HCT116 (cell line): Measurements from ENCODE around the gene COX18. TPM values are rescaled to one million over a fixed set of nuclear protein-coding genes. Genes with fewer than 3 reads are reported as not detected.

Experiments used
- ATAC-seq: fragments of 200-7000 bp; cut with Tn5 transposase; 2 replicates; pipeline ENCODE4 v1.9.1; 2020; ENCODE audit warnings: mild to moderate bottlenecking, moderate library complexity
- BruUV-seq: library from RNA; stranded (reverse); fragments of 400-500 nt; replicated peaks from 2 replicates; lab custom pipeline; 2021; lab: Mats Ljungman, UMichigan
- CTCF ChIA-PET: fragments of 300-600 bp; sonication (Branson Sonifier 250); formaldehyde crosslinking; loops from one replicate; lab custom pipeline; 2021; ENCODE audit warnings: antibody characterized with exemption; lab: Charles Lee
- POLR2A ChIA-PET: fragments of 300-600, 350-600 bp; sonication (Branson Sonifier 250); formaldehyde crosslinking; loops from one replicate; lab custom pipeline; 2021; ENCODE audit warnings: antibody characterized with exemption; lab: Charles Lee
- RAD21 ChIA-PET, 2 experiments: fragments of 300-600 bp; sonication (Branson Sonifier 250); formaldehyde crosslinking; loops; one replicate each; lab custom pipeline; 2023; ENCODE audit warnings: low total read pairs in 2 of 2; ENCODE audit not compliant: uncharacterized antibody in 2 of 2, unreplicated experiment in 2 of 2, low non-redundant PET in 1 of 2; lab: Charles Lee
- DNase-seq: peaks from one replicate; pipeline ENCODE4 v3.0.0-alpha.2; 2010; ENCODE audit warnings: low read depth, low spot score
- H2AFZ ChIP-seq: fragments of 200-600 bp; shearing (Covaris generic), sonication (generic); 2 replicates; pipeline ENCODE4 v1.6.1; 2017; ENCODE audit warnings: low read depth, mixed run types, mixed read lengths, antibody characterized with exemption, low read length; ENCODE audit not compliant: poor library complexity, severe bottlenecking
- H3K27ac ChIP-seq: 2 replicates; pipeline ENCODE4 v1.5.1; 2012; ENCODE audit warnings: low read depth, low read length
- H3K27me3 ChIP-seq: fragments of 200-600 bp; sonication (generic); 2 replicates; pipeline ENCODE4 v1.6.1; 2016; ENCODE audit warnings: mixed run types, low read length, mixed read lengths; ENCODE audit not compliant: insufficient read depth
- H3K36me3 ChIP-seq, 2 experiments: fragments of 200-500 bp in 1 of 2; fragments of 200-600 bp in 1 of 2; sonication (Bioruptor generic) in 1 of 2; sonication (generic) in 1 of 2; 2 replicates each; pipeline versions ENCODE4 v1.5.1 to v1.6.1; 2014 to 2016; ENCODE audit warnings: low read length in 2 of 2, inconsistent platforms in 1 of 2, mixed read lengths in 1 of 2, mixed run types in 1 of 2; ENCODE audit not compliant: insufficient read depth in 2 of 2, control insufficient read depth in 1 of 2
- H3K4me1 ChIP-seq, 2 experiments: fragments of 200-600 bp in 1 of 2; sonication (generic) in 1 of 2; 2 replicates each; pipeline versions ENCODE4 v1.5.1 to v1.6.1; 2012 to 2017; ENCODE audit warnings: low read length in 2 of 2, inconsistent platforms in 1 of 2, mild to moderate bottlenecking in 1 of 2, mixed read lengths in 1 of 2, mixed run types in 1 of 2, moderate library complexity in 1 of 2; ENCODE audit not compliant: insufficient read depth in 2 of 2, control insufficient read depth in 1 of 2
- H3K4me2 ChIP-seq: fragments of 200-600 bp; sonication (generic); 2 replicates; pipeline ENCODE4 v1.6.1; 2017; ENCODE audit warnings: mixed run types, low read length, mixed read lengths
- H3K4me3 ChIP-seq, 2 experiments: fragments of 200-600 bp in 1 of 2; sonication (generic) in 1 of 2; replicated peaks in 1 of 2; 2 replicates each; pipeline ENCODE4 v1.5.1; 2011 to 2016; ENCODE audit warnings: low read length in 2 of 2, control low read depth in 1 of 2, low read depth in 1 of 2, mild to moderate bottlenecking in 1 of 2, mixed read lengths in 1 of 2, mixed run types in 1 of 2
- H3K79me2 ChIP-seq: fragments of 200-600 bp; sonication (generic); 2 replicates; pipeline ENCODE4 v1.6.1; 2017; ENCODE audit warnings: mild to moderate bottlenecking, mixed run types, low read length, moderate library complexity, mixed read lengths; ENCODE audit not compliant: insufficient read depth
- H3K9ac ChIP-seq: fragments of 200-600 bp; sonication (generic); 2 replicates; pipeline ENCODE4 v1.6.1; 2016; ENCODE audit warnings: low read length, mixed read lengths
- H3K9me2 ChIP-seq: fragments of 200-600 bp; sonication (generic), shearing (Covaris generic); 2 replicates; pipeline ENCODE4 v1.6.1; 2017; ENCODE audit warnings: mixed run types, mild to moderate bottlenecking, moderate library complexity; ENCODE audit not compliant: insufficient read depth
- H3K9me3 ChIP-seq, 2 experiments: fragments of 200-500 bp in 1 of 2; fragments of 200-600 bp in 1 of 2; sonication (Bioruptor generic) in 1 of 2; sonication (generic) in 1 of 2; 2 replicates each; pipeline ENCODE4 v1.6.1; 2014 to 2017; ENCODE audit warnings: low read length in 2 of 2, mixed read lengths in 2 of 2, inconsistent platforms in 1 of 2, low read depth in 1 of 2, mild to moderate bottlenecking in 1 of 2, mixed run types in 1 of 2, moderate library complexity in 1 of 2; ENCODE audit not compliant: control insufficient read depth in 1 of 2, insufficient read depth in 1 of 2
- H4K20me1 ChIP-seq: fragments of 200-600 bp; sonication (generic), shearing (Covaris generic); 2 replicates; pipeline ENCODE4 v1.6.1; 2017; ENCODE audit warnings: mixed run types, mild to moderate bottlenecking, moderate library complexity; ENCODE audit not compliant: insufficient read depth
- CBX3 ChIP-seq: IDR thresholded peaks from 2 replicates; pipeline ENCODE4 v1.6.1; 2012; ENCODE audit warnings: low read depth
- EGR1 ChIP-seq: IDR thresholded peaks from 2 replicates; pipeline ENCODE4 v1.6.1; 2012; ENCODE audit warnings: low read depth
- ELF1 ChIP-seq: IDR thresholded peaks from 2 replicates; pipeline ENCODE4 v1.6.1; 2012; ENCODE audit warnings: low read depth, borderline replicate concordance
- EZH2 ChIP-seq: fragments of 200-600 bp; sonication (generic); IDR thresholded peaks from 2 replicates; pipeline ENCODE4 v1.6.1; 2017; ENCODE audit warnings: antibody characterized with exemption, mixed run types
- EZH2phosphoT487 ChIP-seq: fragments of 200-600 bp; IDR thresholded peaks from 2 replicates; pipeline ENCODE4 v1.6.1; 2018; ENCODE audit warnings: antibody characterized with exemption, borderline replicate concordance
- RAD21 ChIP-seq: IDR thresholded peaks from 2 replicates; pipeline ENCODE4 v1.6.1; 2012; ENCODE audit warnings: low read depth, mild to moderate bottlenecking
- SIN3A ChIP-seq: IDR thresholded peaks from 2 replicates; pipeline ENCODE4 v1.6.1; 2012; ENCODE audit warnings: low read depth
- SP1 ChIP-seq: IDR thresholded peaks from 2 replicates; pipeline ENCODE4 v1.6.1; 2012; ENCODE audit warnings: low read depth
- SRF ChIP-seq: IDR thresholded peaks from 2 replicates; pipeline ENCODE4 v1.6.1; 2012; ENCODE audit warnings: low read depth
- YY1 ChIP-seq: IDR thresholded peaks from 2 replicates; pipeline ENCODE4 v1.6.1; 2011; ENCODE audit warnings: low read length, low read depth, moderate library complexity, mild to moderate bottlenecking; ENCODE audit not compliant: insufficient replicate concordance; ENCODE audit errors: extremely low read depth
- ZFX ChIP-seq: fragments of 450-650 bp; IDR thresholded peaks from 2 replicates; pipeline ENCODE4 v1.6.1; 2017
- intact Hi-C: fragments of 100-400 bp; cut with micrococcal nuclease; formaldehyde crosslinking; loops from 2 replicates; pipeline ENCODE4 v1.10.0; 2022
- total RNA-seq: library from RNA; stranded (reverse); gene quantifications from one replicate; pipeline ENCODE4 v1.2.1, GENCODE V29; 2021; ENCODE audit not compliant: unreplicated experiment
- TF ChIP-seq, protein P1 (sequence below), 3 experiments: fragments of 200-600 bp in 1 of 3; sonication (generic) in 1 of 3; IDR thresholded peaks in 2 of 3; conservative IDR thresholded peaks in 1 of 3; 2 replicates each; pipeline ENCODE4 v1.5.1; 2012 to 2017; ENCODE audit warnings: low read depth in 2 of 3, low read length in 2 of 3, antibody characterized with exemption in 1 of 3, borderline replicate concordance in 1 of 3, control low read depth in 1 of 3, mild to moderate bottlenecking in 1 of 3, mixed read lengths in 1 of 3, mixed run types in 1 of 3, moderate library complexity in 1 of 3; ENCODE audit not compliant: insufficient read depth in 1 of 3
- TF ChIP-seq, protein P2 (sequence below): IDR thresholded peaks from 2 replicates; pipeline ENCODE4 v1.6.1; 2011; ENCODE audit warnings: mild to moderate bottlenecking, low read length, moderate library complexity; ENCODE audit not compliant: insufficient replicate concordance; ENCODE audit errors: extremely low read depth
- TF ChIP-seq, protein P3 (sequence below): IDR thresholded peaks from 2 replicates; pipeline ENCODE4 v1.6.1; 2012

Gene COX18
- total RNA-seq, 1 experiment from 2014 or later, result 12.5 TPM

DNA sequence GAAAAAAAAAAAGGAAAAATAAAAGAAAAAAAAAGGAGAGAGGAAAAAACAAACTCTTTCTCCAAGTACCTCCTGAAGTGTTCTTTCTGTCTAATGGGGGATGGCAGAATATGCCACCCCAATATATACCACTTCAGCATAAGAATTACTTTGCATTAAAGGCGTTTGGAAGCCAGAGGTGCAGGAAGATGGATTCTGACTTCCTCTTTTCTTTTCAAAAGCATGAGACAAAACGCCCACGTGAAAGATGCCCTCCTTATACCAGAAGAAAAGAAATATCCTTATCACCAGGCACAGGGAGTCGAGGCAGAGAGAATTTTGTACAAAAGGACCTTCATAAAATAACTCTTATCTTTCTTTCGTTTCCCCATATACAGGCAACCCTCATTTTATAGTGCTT is 40.9 kb downstream of the COX18 start:
- H4K20me1 ChIP-seq, result no peaks in the 10 kb centered on the region
- TF ChIP-seq SP1 (no peak), CBX3 (no peak), RAD21 (no peak), EGR1 (no peak), ZFX (no peak), EZH2phosphoT487 (no peak), YY1 (no peak), SIN3A (no peak), SRF (no peak), ELF1 (no peak), EZH2 (no peak)
- TF ChIP-seq, protein P1, sequence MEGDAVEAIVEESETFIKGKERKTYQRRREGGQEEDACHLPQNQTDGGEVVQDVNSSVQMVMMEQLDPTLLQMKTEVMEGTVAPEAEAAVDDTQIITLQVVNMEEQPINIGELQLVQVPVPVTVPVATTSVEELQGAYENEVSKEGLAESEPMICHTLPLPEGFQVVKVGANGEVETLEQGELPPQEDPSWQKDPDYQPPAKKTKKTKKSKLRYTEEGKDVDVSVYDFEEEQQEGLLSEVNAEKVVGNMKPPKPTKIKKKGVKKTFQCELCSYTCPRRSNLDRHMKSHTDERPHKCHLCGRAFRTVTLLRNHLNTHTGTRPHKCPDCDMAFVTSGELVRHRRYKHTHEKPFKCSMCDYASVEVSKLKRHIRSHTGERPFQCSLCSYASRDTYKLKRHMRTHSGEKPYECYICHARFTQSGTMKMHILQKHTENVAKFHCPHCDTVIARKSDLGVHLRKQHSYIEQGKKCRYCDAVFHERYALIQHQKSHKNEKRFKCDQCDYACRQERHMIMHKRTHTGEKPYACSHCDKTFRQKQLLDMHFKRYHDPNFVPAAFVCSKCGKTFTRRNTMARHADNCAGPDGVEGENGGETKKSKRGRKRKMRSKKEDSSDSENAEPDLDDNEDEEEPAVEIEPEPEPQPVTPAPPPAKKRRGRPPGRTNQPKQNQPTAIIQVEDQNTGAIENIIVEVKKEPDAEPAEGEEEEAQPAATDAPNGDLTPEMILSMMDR (IDR thresholded peaks at IDR 0.05 in 2 of 3, conservative IDR thresholded peaks at IDR 0.05 in 1 of 3; ENCODE audit: borderline replicate concordance in 1 of 3, insufficient read depth in 1 of 3, low read depth in 2 of 3, low read length in 2 of 3), result no peak
- TF ChIP-seq, protein P2, sequence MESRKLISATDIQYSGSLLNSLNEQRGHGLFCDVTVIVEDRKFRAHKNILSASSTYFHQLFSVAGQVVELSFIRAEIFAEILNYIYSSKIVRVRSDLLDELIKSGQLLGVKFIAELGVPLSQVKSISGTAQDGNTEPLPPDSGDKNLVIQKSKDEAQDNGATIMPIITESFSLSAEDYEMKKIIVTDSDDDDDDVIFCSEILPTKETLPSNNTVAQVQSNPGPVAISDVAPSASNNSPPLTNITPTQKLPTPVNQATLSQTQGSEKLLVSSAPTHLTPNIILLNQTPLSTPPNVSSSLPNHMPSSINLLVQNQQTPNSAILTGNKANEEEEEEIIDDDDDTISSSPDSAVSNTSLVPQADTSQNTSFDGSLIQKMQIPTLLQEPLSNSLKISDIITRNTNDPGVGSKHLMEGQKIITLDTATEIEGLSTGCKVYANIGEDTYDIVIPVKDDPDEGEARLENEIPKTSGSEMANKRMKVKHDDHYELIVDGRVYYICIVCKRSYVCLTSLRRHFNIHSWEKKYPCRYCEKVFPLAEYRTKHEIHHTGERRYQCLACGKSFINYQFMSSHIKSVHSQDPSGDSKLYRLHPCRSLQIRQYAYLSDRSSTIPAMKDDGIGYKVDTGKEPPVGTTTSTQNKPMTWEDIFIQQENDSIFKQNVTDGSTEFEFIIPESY, result no peak
- TF ChIP-seq, protein P3, sequence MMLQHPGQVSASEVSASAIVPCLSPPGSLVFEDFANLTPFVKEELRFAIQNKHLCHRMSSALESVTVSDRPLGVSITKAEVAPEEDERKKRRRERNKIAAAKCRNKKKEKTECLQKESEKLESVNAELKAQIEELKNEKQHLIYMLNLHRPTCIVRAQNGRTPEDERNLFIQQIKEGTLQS, result no peak
- H3K36me3 ChIP-seq, result no peaks in the 10 kb centered on the region
- intact Hi-C loops, result no loop called here
- H3K9me3 ChIP-seq, result no peaks in the 10 kb centered on the region
- H3K9me2 ChIP-seq, result no peaks in the 10 kb centered on the region
- no peak overlapping the region for H2AFZ ChIP-seq
- peaks cover 10% of the 10 kb centered on the region for H3K27me3 ChIP-seq
- H3K4me1 ChIP-seq, result no peaks in the 10 kb centered on the region
- POLR2A ChIA-PET, result no interaction called here
- no peak overlapping the region for H3K9ac ChIP-seq
- no peak for DNase-seq
- RAD21 ChIA-PET, result no interaction called here
- H3K79me2 ChIP-seq, result no peaks in the 10 kb centered on the region
- no TSS peak for BruUV-seq
- no peak overlapping the region for H3K4me3 ChIP-seq
- no peak for ATAC-seq
- CTCF ChIA-PET, result no interaction called here
- no peak overlapping the region for H3K27ac ChIP-seq
- H3K4me2 ChIP-seq, result no peak overlapping the region
